T-helper 2 cell treated with Interferon-gamma antibody and Interleukin-4, amounts not matched to agents 5 μg/mL and 100 μg/mL, for 36 hours (primary cell): ENCODE data around the gene KIRREL3.

Experiments used
- DNase-seq: peaks from one replicate; pipeline ENCODE4 v3.0.0; 2021; ENCODE audit warnings: low spot score
- H3K27ac Mint-ChIP-seq: one replicate; pipeline ENCODE4 v1.8.0; 2021; ENCODE audit warnings: mild to moderate bottlenecking, mixed read lengths
- H3K27me3 Mint-ChIP-seq: one replicate; pipeline ENCODE4 v1.8.0; 2021; ENCODE audit warnings: low read depth, mixed read lengths
- H3K36me3 Mint-ChIP-seq: one replicate; pipeline ENCODE4 v1.8.0; 2021; ENCODE audit warnings: low read depth, mixed read lengths
- H3K4me1 Mint-ChIP-seq: one replicate; pipeline ENCODE4 v1.8.0; 2021; ENCODE audit warnings: low read depth, mixed read lengths
- H3K4me3 Mint-ChIP-seq: one replicate; pipeline ENCODE4 v1.8.0; 2022; ENCODE audit warnings: mild to moderate bottlenecking, moderate library complexity, mixed read lengths
- H3K9me3 Mint-ChIP-seq: one replicate; pipeline ENCODE4 v1.8.0; 2021; ENCODE audit warnings: mixed read lengths

KIRREL3 gene

DNA sequence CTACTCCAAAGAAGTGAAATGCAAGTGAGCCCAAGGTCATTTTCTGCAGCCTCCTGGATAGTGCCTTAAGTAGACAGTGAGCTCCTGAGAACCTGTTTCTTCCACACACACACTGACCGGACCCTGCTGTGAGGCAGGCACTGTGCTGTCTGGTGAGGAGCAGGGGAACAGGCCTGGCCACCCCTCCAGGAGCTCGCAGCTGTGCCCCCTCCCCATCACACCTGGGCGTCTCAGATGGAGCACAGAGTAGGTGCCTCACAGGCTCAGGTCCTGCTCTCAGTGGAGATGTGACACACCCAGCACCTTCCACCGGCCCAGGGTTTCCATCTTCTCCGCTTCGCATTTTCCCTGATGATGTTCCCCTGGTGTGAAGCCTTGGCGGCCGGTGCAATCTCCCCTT lies 470.2 kb downstream of the KIRREL3 start:
- no peaks in the 10 kb centered on the region for H3K9me3 Mint-ChIP-seq
- no peak overlapping the region for H3K27ac Mint-ChIP-seq
- no peaks in the 10 kb centered on the region for H3K27me3 Mint-ChIP-seq

GRCh38 chr11:126529037-126529436 lies 471.5 kb downstream of the KIRREL3 start:
- H3K36me3 Mint-ChIP-seq = no peaks in the 10 kb centered on the region
- no peaks in the 10 kb centered on the region for H3K27me3 Mint-ChIP-seq
- no peaks in the 10 kb centered on the region for H3K4me1 Mint-ChIP-seq
- no peak for DNase-seq
- H3K9me3 Mint-ChIP-seq = no peaks in the 10 kb centered on the region
- H3K4me3 Mint-ChIP-seq = no peak overlapping the region
- no peak overlapping the region for H3K27ac Mint-ChIP-seq

More for the DNA sequence above, 470.2 kb downstream of the KIRREL3 start:
- no peak for DNase-seq
- H3K4me1 Mint-ChIP-seq = no peaks in the 10 kb centered on the region
- H3K4me3 Mint-ChIP-seq = no peak overlapping the region
- no peaks in the 10 kb centered on the region for H3K36me3 Mint-ChIP-seq

DNA sequence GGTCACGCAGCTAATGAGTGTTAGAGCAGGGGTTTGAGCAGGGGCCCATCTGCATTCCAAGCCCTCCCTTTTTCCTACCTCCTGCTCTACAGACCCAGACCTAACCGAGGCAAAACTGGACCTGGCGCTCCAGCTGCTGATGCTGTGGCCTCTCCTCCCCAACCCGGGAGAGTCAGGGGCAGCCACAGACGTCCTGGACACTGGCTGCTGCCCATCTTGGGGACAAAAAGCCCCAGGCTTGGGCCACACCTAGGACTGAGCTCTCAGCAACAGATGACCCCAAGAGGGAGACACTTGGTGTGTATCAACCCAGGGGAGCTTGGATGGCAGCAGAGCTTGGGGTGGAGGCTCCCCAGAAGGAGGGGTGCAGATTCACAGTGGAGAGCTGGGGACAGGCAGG lies 472.5 kb downstream of the KIRREL3 start:
- no peak for DNase-seq
- H3K4me3 Mint-ChIP-seq = no peak overlapping the region
- no peaks in the 10 kb centered on the region for H3K4me1 Mint-ChIP-seq
- no peaks in the 10 kb centered on the region for H3K9me3 Mint-ChIP-seq
- no peak overlapping the region for H3K27ac Mint-ChIP-seq
- no peaks in the 10 kb centered on the region for H3K36me3 Mint-ChIP-seq
- no peaks in the 10 kb centered on the region for H3K27me3 Mint-ChIP-seq

GRCh38 chr11:126527651-126528050 lies 472.9 kb downstream of the KIRREL3 start:
- H3K36me3 Mint-ChIP-seq = no peaks in the 10 kb centered on the region
- no peak overlapping the region for H3K27ac Mint-ChIP-seq
- DNase-seq = no peak
- no peaks in the 10 kb centered on the region for H3K4me1 Mint-ChIP-seq
- no peaks in the 10 kb centered on the region for H3K9me3 Mint-ChIP-seq
- H3K27me3 Mint-ChIP-seq = no peaks in the 10 kb centered on the region
- H3K4me3 Mint-ChIP-seq = no peak overlapping the region

- H3K9me3 Mint-ChIP-seq = no peaks in the 10 kb centered on the region
- no peaks in the 10 kb centered on the region for H3K27me3 Mint-ChIP-seq
- DNase-seq = no peak
- no peak overlapping the region for H3K27ac Mint-ChIP-seq
- H3K4me1 Mint-ChIP-seq = no peaks in the 10 kb centered on the region
- no peaks in the 10 kb centered on the region for H3K36me3 Mint-ChIP-seq
- no peak overlapping the region for H3K4me3 Mint-ChIP-seq
These were observed 474.1 kb downstream of the KIRREL3 start for GRCh38 chr11:126526471-126526870.

DNA sequence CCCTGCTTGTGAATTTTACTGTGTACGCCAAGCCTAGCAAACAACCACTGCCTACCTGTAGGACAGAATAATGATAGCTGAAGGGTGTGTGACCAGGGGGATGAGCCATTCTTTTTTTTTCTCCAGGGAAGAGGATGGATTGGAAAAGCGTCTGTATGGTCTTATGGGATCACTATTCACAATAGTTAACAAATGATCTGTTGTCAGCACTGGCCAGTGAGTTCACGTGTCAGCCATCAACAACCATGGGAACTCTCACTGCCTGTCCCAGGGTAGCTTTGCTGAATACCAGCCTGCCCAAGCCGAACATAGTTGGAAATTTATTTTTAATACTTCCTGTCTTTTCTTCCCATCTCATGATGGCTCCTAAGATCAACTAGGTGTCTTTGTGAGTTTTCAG lies 474.9 kb downstream of the KIRREL3 start:
- DNase-seq = no peak
- no peaks in the 10 kb centered on the region for H3K9me3 Mint-ChIP-seq
- no peak overlapping the region for H3K27ac Mint-ChIP-seq
- no peaks in the 10 kb centered on the region for H3K36me3 Mint-ChIP-seq
- H3K4me3 Mint-ChIP-seq = no peak overlapping the region
- no peaks in the 10 kb centered on the region for H3K27me3 Mint-ChIP-seq
- no peaks in the 10 kb centered on the region for H3K4me1 Mint-ChIP-seq

- Mint-ChIP-seq H3K36me3 (no peaks in the 10 kb centered on the region), H3K4me3 (no peak overlapping the region), H3K27me3 (no peaks in the 10 kb centered on the region), H3K27ac (no peak overlapping the region), H3K9me3 (no peaks in the 10 kb centered on the region), H3K4me1 (no peaks in the 10 kb centered on the region)
- no peak for DNase-seq
These were observed 475.4 kb downstream of the KIRREL3 start for GRCh38 chr11:126525216-126525615.

- no peaks in the 10 kb centered on the region for H3K27me3 Mint-ChIP-seq
- no peak overlapping the region for H3K4me3 Mint-ChIP-seq
- no peaks in the 10 kb centered on the region for H3K36me3 Mint-ChIP-seq
- H3K4me1 Mint-ChIP-seq = no peaks in the 10 kb centered on the region
- no peak overlapping the region for H3K27ac Mint-ChIP-seq
- DNase-seq = no peak
- H3K9me3 Mint-ChIP-seq = no peaks in the 10 kb centered on the region
These were observed 476.9 kb downstream of the KIRREL3 start for GRCh38 chr11:126523441-126524205.

DNA sequence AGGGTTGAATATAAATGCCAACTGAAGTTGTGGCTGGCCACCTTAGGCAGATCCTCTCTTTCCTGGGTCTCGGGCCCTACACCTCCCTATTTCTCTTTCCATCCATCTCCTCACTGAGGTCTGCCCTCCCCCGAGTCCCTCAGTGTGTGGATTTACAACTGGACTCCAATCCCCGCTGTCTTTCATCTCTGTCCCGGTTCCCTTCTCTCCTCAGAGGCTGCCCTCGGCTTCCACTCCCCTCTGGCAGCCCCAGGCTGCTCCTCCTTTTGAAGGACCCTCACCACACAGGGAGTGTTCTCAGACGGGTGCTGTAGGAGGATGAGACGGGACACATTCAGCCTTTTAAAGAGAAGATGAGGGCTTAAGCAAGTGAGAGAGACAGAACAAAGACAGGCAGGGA lies 478.0 kb downstream of the KIRREL3 start:
- no peaks in the 10 kb centered on the region for H3K27me3 Mint-ChIP-seq
- H3K4me1 Mint-ChIP-seq = no peaks in the 10 kb centered on the region
- no peak overlapping the region for H3K4me3 Mint-ChIP-seq
- no peaks in the 10 kb centered on the region for H3K9me3 Mint-ChIP-seq
- H3K36me3 Mint-ChIP-seq = no peaks in the 10 kb centered on the region
- no peak for DNase-seq
- H3K27ac Mint-ChIP-seq = no peak overlapping the region

GRCh38 chr11:126522152-126522551 lies 478.4 kb downstream of the KIRREL3 start:
- DNase-seq = no peak
- no peaks in the 10 kb centered on the region for H3K4me1 Mint-ChIP-seq
- H3K36me3 Mint-ChIP-seq = no peaks in the 10 kb centered on the region
- no peaks in the 10 kb centered on the region for H3K27me3 Mint-ChIP-seq
- no peak overlapping the region for H3K27ac Mint-ChIP-seq
- no peak overlapping the region for H3K4me3 Mint-ChIP-seq
- no peaks in the 10 kb centered on the region for H3K9me3 Mint-ChIP-seq

DNA sequence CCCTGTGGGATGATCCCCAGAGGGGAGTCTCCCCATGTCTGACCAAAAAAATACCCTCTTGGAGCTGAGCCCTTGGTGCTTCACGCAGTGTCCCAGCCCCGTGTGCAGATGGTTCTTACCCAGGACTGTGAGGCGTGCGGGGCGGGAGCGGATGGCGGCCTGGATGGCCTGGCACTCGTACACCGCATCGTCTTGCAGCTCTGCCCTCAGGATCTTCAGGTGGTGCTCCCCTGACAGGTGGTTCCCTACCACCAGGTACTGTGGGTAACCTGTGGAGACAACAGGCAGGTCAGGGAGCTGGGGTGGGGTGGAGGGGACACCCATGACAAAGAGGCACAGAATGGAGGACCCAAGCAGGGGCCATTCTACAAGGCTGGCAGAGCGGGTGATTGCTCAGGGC lies 479.4 kb downstream of the KIRREL3 start:
- Mint-ChIP-seq H3K4me1 (no peaks in the 10 kb centered on the region), H3K9me3 (no peaks in the 10 kb centered on the region), H3K36me3 (no peaks in the 10 kb centered on the region), H3K27ac (no peak overlapping the region), H3K27me3 (no peaks in the 10 kb centered on the region), H3K4me3 (no peak overlapping the region)
- no peak for DNase-seq

DNA sequence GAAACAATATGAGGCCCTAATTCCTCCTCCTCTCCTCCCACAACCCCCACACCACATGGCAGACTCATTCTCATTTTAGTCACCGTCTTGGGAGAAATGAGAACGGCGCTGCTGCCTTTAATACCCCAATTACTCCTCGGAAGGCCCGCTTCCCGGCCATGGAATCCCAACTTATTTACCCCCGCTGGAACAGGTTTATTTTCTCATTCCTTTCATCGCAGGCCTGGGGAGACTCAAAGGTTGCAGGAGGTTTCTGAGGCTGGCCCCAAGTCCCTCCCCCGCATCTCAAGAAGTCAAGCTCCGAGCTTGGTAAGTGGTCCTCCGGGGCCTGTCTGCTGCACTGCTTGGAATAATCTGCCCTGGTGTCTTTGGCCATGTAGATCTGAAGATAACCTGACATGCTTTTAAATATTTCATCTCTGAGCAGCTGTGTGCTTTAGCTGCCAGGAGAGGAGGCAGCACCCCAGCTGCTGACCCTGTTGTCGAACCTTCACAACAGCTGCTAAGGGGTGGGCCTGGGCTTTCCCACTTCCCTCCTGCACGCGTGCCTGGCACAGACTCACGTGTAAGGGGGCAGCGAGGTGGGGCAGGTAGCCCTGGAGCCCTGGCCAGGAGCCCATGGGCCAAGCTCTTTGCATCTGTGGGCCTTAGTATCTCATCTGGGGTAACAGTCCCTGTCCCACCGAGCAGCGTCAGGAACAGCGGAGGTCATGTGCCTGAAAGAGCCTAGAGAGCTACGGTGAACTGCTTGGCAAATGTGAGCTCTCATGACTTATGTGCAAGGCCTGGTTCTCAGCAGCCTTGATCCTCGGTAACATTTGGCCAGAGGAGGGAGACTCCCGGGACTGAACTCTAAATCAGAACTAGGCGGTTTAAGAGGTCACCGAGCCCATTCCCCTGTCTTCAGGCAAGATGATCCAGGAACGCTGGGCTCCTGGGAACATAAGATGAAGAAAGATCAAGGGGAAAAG lies 480.5 kb downstream of the KIRREL3 start:
- no peak overlapping the region for H3K27ac Mint-ChIP-seq
- DNase-seq = no peak
- no peaks in the 10 kb centered on the region for H3K36me3 Mint-ChIP-seq
- H3K4me1 Mint-ChIP-seq = no peaks in the 10 kb centered on the region
- no peaks in the 10 kb centered on the region for H3K9me3 Mint-ChIP-seq
- H3K4me3 Mint-ChIP-seq = no peak overlapping the region
- no peaks in the 10 kb centered on the region for H3K27me3 Mint-ChIP-seq

GRCh38 chr11:126518972-126519690 lies 481.4 kb downstream of the KIRREL3 start:
- Mint-ChIP-seq H3K4me1 (no peaks in the 10 kb centered on the region), H3K4me3 (no peak overlapping the region), H3K27me3 (no peaks in the 10 kb centered on the region), H3K36me3 (no peaks in the 10 kb centered on the region), H3K27ac (no peak overlapping the region), H3K9me3 (no peaks in the 10 kb centered on the region)
- no peak for DNase-seq
